Tibial artery (tissue), 4 donors: ENCODE measurements around the gene GINS1.

ENCODE experiments used
- DNase-seq, 2 donors: peaks; one replicate each; pipeline ENCODE4 v3.0.0-alpha.2; 2019
- H3K27ac ChIP-seq, 2 donors: fragments of 200-600 bp; sonication (generic) in 1 of 2; 1 replicate in 1 of 2; 2 replicates in 1 of 2; pipeline ENCODE4 v1.5.1; 2018 to 2019; ENCODE audit warnings: mild to moderate bottlenecking in 1 of 2
- H3K27me3 ChIP-seq, 2 donors: fragments of 200-600 bp; sonication (generic) in 1 of 2; one replicate each; pipeline versions ENCODE4 v1.5.1 to v1.6.0; 2016 to 2019
- H3K36me3 ChIP-seq, 3 donors: fragments of 200-600 bp; sonication (generic) in 2 of 3; one replicate each; pipeline ENCODE4 v1.5.1; 2016 to 2019; ENCODE audit warnings: mild to moderate bottlenecking in 2 of 3
- H3K4me1 ChIP-seq, 4 donors: fragments of 200-600 bp; sonication (generic) in 2 of 4; 1 replicate in 3 of 4; 2 replicates in 1 of 4; pipeline ENCODE4 v1.5.1; 2016 to 2019
- H3K4me3 ChIP-seq, 2 donors: fragments of 200-600 bp; sonication (generic) in 1 of 2; 1 replicate in 1 of 2; 2 replicates in 1 of 2; pipeline ENCODE4 v1.5.1; 2018 to 2019; ENCODE audit warnings: mild to moderate bottlenecking in 2 of 2
- H3K9me3 ChIP-seq, 3 donors: fragments of 200-600 bp; sonication (generic) in 1 of 3; one replicate each; pipeline ENCODE4 v1.5.1; 2016 to 2019
- intact Hi-C: fragments of 100-400 bp; cut with DNase I; formaldehyde crosslinking; loops from one replicate; pipeline ENCODE4 v1.15.0; 2023; ENCODE audit warnings: low total_unique reads
- TF ChIP-seq, protein P1 (sequence below), 2 experiments: fragments of 200-600 bp in 1 of 2; fragments of 450-650 bp in 1 of 2; IDR thresholded peaks; one replicate each; pipeline ENCODE4 v1.5.1; 2017 to 2019; ENCODE audit warnings: antibody characterized with exemption in 2 of 2, mild to moderate bottlenecking in 1 of 2, moderate library complexity in 1 of 2

The GINS1 gene

DNA sequence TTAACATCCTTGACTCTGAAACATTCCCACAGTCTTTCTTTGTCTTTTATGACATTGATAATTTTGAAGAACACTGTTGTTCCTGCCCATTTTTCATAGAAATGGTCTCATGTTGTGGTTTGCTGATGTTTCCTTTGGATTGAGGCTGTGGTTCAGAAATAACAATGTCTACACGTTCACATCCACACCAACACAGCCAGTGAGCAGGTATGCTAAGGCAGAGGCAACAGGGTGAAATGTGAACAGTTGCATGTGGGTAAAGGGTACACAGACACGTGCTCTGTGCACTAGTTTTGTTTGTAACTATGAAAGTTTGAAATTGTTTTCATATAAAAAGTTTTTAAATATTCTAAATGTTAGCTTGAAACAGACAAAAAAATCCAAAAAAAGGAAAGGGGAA, 78.4 kb downstream of the GINS1 start:
- H3K36me3 ChIP-seq: peaks cover 8 to 49% (median 19%) of the 10 kb centered on the region in 3 donors

DNA sequence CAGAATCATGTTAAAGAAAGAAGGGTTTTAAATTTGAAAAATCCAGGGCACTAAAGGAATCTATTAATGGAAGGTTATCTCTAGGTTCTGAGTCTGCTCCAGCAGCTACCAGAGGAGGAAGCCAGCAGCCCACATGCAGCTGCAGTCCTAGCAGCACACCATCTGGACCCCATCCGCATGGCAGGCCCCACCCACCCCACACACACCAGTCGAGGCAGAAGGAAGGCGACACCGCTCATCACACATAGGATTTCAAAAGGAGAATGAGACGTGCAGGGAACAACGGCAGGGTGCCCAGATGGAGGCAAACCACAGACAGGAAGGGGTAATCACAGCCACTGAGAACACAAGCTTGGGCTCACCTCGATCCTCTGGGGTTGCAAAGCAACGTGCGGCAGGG, 78.9 kb downstream of the GINS1 start:
- Histone ChIP-seq H3K4me1 (no peaks in the 10 kb centered on the region), H3K27me3 (no peaks in the 10 kb centered on the region), H3K27ac (no peak overlapping the region), H3K9me3 (no peaks in the 10 kb centered on the region), H3K4me3 (no peak overlapping the region), H3K36me3 (peaks cover 8 to 49% (median 19%) of the 10 kb centered on the region in 3 donors)
- TF ChIP-seq, protein P1, sequence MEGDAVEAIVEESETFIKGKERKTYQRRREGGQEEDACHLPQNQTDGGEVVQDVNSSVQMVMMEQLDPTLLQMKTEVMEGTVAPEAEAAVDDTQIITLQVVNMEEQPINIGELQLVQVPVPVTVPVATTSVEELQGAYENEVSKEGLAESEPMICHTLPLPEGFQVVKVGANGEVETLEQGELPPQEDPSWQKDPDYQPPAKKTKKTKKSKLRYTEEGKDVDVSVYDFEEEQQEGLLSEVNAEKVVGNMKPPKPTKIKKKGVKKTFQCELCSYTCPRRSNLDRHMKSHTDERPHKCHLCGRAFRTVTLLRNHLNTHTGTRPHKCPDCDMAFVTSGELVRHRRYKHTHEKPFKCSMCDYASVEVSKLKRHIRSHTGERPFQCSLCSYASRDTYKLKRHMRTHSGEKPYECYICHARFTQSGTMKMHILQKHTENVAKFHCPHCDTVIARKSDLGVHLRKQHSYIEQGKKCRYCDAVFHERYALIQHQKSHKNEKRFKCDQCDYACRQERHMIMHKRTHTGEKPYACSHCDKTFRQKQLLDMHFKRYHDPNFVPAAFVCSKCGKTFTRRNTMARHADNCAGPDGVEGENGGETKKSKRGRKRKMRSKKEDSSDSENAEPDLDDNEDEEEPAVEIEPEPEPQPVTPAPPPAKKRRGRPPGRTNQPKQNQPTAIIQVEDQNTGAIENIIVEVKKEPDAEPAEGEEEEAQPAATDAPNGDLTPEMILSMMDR (IDR thresholded peaks at IDR 0.05): no peak
- no peak for DNase-seq
- intact Hi-C loops: no loop called here

More for the DNA sequence above, 78.4 kb downstream of the GINS1 start:
- Histone ChIP-seq H3K4me3 (no peak overlapping the region), H3K27ac (no peak overlapping the region), H3K27me3 (no peaks in the 10 kb centered on the region), H3K4me1 (no peaks in the 10 kb centered on the region), H3K9me3 (no peaks in the 10 kb centered on the region)
- DNase-seq: no peak
- TF ChIP-seq, protein P1 (IDR thresholded peaks at IDR 0.05): no peak
- intact Hi-C loops: no loop called here

DNA sequence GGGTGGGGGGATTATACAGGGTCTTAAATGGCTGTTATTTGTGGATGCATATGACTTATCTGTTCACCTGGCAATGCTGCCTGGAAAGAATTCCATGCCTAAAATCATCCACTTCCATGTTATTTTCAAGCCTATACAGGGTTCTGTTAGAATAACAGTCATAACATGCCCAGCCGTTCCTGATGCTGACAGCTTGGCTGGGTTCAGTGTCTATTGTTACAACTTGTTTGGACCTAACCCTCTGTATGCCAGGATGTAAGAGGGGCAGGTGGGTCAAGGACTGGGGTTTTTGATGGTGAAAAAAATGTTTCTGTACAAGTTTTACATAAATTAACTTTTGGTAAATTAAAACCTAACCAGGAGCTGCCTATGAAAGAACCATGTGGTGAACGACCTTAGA, 79.8 kb downstream of the GINS1 start:
- no peak overlapping the region for H3K27ac ChIP-seq
- no peak for DNase-seq
- H3K36me3 ChIP-seq: peaks cover 8 to 44% (median 16%) of the 10 kb centered on the region in 3 donors
- H3K27me3 ChIP-seq: no peaks in the 10 kb centered on the region
- H3K9me3 ChIP-seq: no peaks in the 10 kb centered on the region
- no peaks in the 10 kb centered on the region for H3K4me1 ChIP-seq
- no peak overlapping the region for H3K4me3 ChIP-seq
- TF ChIP-seq, protein P1 (IDR thresholded peaks at IDR 0.05): no peak
- intact Hi-C loops: no loop called here

GRCh38 chr20:25487975-25488374, 80.5 kb downstream of the GINS1 start:
- H3K4me1 ChIP-seq: no peaks in the 10 kb centered on the region
- H3K27ac ChIP-seq: no peak overlapping the region
- H3K9me3 ChIP-seq: no peaks in the 10 kb centered on the region
- no peak overlapping the region for H3K4me3 ChIP-seq
- peaks cover 8 to 44% (median 16%) of the 10 kb centered on the region in 3 donors for H3K36me3 ChIP-seq
- intact Hi-C loops: no loop called here
- H3K27me3 ChIP-seq: no peaks in the 10 kb centered on the region
- no peak for DNase-seq
- TF ChIP-seq, protein P1 (IDR thresholded peaks at IDR 0.05): no peak

DNA sequence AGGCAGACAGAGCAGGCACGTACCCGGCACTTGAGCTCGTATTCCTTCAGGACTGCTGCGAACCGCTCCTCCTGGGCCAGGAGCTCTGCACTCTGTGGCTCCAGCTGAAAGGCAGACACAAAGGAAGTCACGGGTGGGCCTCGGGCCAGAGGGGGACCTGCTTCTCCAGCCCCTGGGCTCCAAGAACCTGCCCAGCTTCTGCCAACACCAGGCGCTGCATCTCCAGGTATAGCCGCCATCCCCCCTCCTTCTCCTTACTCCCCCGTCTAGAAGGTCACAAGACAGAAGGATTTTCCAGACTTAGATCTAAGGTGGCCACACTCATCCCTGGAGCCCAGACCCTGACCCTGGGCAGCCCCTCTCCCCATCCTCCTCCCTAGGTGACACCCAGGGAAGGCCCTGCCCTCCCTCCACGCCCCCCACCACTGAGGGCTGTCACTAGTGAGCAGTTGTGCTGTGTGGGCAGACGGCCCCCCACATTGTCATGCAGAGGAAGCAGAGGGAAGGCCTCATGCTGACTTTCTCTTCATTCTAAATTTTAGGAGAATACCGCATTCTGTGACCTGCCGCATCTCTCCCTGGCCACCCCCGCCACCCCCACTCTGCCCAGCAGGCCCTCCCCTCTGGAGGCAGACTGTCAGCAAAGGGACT, 81.9 kb downstream of the GINS1 start:
- H3K27me3 ChIP-seq: no peaks in the 10 kb centered on the region
- no peak for DNase-seq
- peaks cover 8 to 45% (median 16%) of the 10 kb centered on the region in 3 donors for H3K36me3 ChIP-seq
- no peaks in the 10 kb centered on the region for H3K9me3 ChIP-seq
- H3K4me1 ChIP-seq: no peaks in the 10 kb centered on the region
- intact Hi-C loops: no loop called here
- H3K27ac ChIP-seq: no peak overlapping the region
- TF ChIP-seq, protein P1 (IDR thresholded peaks at IDR 0.05): no peak
- H3K4me3 ChIP-seq: no peak overlapping the region
